Measurements from ENCODE around the gene TMED4.
A peak's percentile ranks its signal among the peaks of the same experiment; 100 is the strongest.

Gene TMED4

GRCh38 chr7:44580945-44581878 lies 819 bp downstream of the TMED4 start:
- Histone ChIP-seq H3K4me2 (peak overlapping the region; percentile 92), H3K4me3 (IDR thresholded peaks at IDR 0.05; ENCODE audit: insufficient read depth, low read depth, low read length) (no peak overlapping the region), H3K9ac (peak overlapping the region; percentile 82), H3K27me3 (ENCODE audit: insufficient read depth, low read depth) (no peaks in the 10 kb centered on the region), H3K36me3 (ENCODE audit: insufficient read depth) (no peaks in the 10 kb centered on the region; the same call in 1 of the 2 replicates), H2AFZ (ENCODE audit: low read depth) (peak overlapping the region; percentile 70), H4K20me1 (ENCODE audit: insufficient read depth) (no peaks in the 10 kb centered on the region), H3K4me1 (ENCODE audit: low read depth, poor library complexity, severe bottlenecking) (peaks cover 27% of the 10 kb centered on the region), H3K27ac (peak overlapping the region; percentile 67), H3K79me2 (ENCODE audit: insufficient read depth, low read depth) (peaks cover 31% of the 10 kb centered on the region)
- TF ChIP-seq CTCF (conservative IDR thresholded peaks at IDR 0.05; ENCODE audit: low read depth, low read length): no peak

DNA sequence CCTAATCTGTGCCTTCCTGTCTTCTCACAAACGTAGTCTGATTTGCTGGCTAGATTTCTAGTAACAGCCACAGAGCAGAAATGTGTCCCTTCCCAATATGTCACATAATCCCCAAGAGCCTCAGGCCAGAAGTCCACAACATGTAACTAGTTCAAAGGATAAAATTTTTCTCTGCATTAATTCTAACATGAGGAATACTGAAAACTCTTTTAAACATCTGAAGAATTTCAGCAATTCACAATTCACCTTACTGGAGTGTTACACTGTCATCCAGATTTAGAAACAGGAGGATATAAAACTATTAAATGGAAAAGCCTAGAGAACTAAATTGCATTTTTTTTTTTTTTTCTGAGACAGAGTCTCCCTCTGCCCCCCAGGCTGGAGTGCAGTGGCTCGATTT lies 5.8 kb downstream of the TMED4 start:
- no peak overlapping the region for H3K9ac ChIP-seq
- H3K27me3 ChIP-seq (ENCODE audit: insufficient read depth, low read depth): no peaks in the 10 kb centered on the region
- peaks cover 41% of the 10 kb centered on the region for H3K4me1 ChIP-seq (ENCODE audit: low read depth, poor library complexity, severe bottlenecking)
- no peaks in the 10 kb centered on the region for H4K20me1 ChIP-seq (ENCODE audit: insufficient read depth)
- no peak overlapping the region for H3K4me2 ChIP-seq
- no peak for TF ChIP-seq CTCF (conservative IDR thresholded peaks at IDR 0.05; ENCODE audit: low read depth, low read length)
- peaks cover 10% of the 10 kb centered on the region; the same call in 1 of the 2 replicates for H3K36me3 ChIP-seq (ENCODE audit: insufficient read depth)
- no peak overlapping the region for H3K4me3 ChIP-seq (IDR thresholded peaks at IDR 0.05; ENCODE audit: insufficient read depth, low read depth, low read length)
- no peak overlapping the region for H2AFZ ChIP-seq (ENCODE audit: low read depth)
- no peak overlapping the region for H3K27ac ChIP-seq
- H3K79me2 ChIP-seq (ENCODE audit: insufficient read depth, low read depth): peaks cover 57% of the 10 kb centered on the region

- Histone ChIP-seq H4K20me1 (ENCODE audit: insufficient read depth) (no peaks in the 10 kb centered on the region), H3K36me3 (ENCODE audit: insufficient read depth) (peaks cover 16% of the 10 kb centered on the region; the same call in 1 of the 2 replicates), H3K27me3 (ENCODE audit: insufficient read depth, low read depth) (no peaks in the 10 kb centered on the region), H3K4me1 (ENCODE audit: low read depth, poor library complexity, severe bottlenecking) (peaks cover 29% of the 10 kb centered on the region), H2AFZ (ENCODE audit: low read depth) (no peak overlapping the region), H3K9ac (no peak overlapping the region), H3K4me3 (IDR thresholded peaks at IDR 0.05; ENCODE audit: insufficient read depth, low read depth, low read length) (no peak overlapping the region), H3K4me2 (peak overlapping the region; percentile 90; the same call in 1 of the 2 replicates), H3K27ac (no peak overlapping the region), H3K79me2 (ENCODE audit: insufficient read depth, low read depth) (peaks cover 45% of the 10 kb centered on the region)
- TF ChIP-seq CTCF (conservative IDR thresholded peaks at IDR 0.05; ENCODE audit: low read depth, low read length): no peak
Observed at GRCh38 chr7:44575054-44575453, 7.0 kb downstream of the TMED4 start.

DNA sequence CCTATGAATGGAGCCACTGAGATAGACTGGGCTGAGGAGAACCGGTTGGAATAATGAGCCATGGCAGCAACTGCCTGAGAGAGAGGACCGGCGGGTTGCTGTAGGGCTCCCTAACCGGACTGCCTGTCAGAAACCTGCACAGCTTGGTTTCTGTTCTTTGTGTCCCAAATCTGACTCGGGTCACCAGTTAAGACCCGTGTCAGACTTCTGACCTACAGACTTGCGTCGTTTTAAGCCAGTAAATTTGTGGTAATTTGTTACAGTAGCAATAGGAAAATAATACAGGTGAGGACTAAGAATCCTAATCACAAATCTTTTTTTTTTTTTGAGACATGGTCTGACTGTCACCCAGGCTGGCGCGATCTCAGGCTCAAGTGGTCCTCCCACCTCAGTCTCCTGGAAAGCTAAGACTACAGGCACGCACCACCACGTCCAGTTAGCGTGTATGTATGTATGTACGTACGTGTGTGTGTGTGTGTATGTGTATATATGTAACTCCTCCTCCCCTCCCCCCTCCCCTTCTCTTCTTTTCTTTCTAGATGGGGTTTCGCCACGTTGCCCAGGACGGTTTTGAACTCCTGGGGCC lies 7.7 kb downstream of the TMED4 start:
- Histone ChIP-seq H3K4me3 (IDR thresholded peaks at IDR 0.05; ENCODE audit: insufficient read depth, low read depth, low read length) (no peak overlapping the region), H2AFZ (ENCODE audit: low read depth) (peak overlapping the region; percentile 55), H3K36me3 (ENCODE audit: insufficient read depth) (peaks cover 16% of the 10 kb centered on the region; the same call in 1 of the 2 replicates), H3K9ac (peak overlapping the region; percentile 86; the same call in 1 of the 2 replicates), H3K4me1 (ENCODE audit: low read depth, poor library complexity, severe bottlenecking) (peaks cover 25% of the 10 kb centered on the region), H3K27me3 (ENCODE audit: insufficient read depth, low read depth) (no peaks in the 10 kb centered on the region), H3K79me2 (ENCODE audit: insufficient read depth, low read depth) (peaks cover 39% of the 10 kb centered on the region), H3K27ac (peak overlapping the region; percentile 55; the same call in 1 of the 2 replicates), H3K4me2 (peak overlapping the region; percentile 90), H4K20me1 (ENCODE audit: insufficient read depth) (no peaks in the 10 kb centered on the region)
- TF ChIP-seq CTCF (conservative IDR thresholded peaks at IDR 0.05; ENCODE audit: low read depth, low read length): no peak

All from KMS-11 (cell line).